Chondrocyte (in vitro differentiated cells): ENCODE data around the gene TOB2. TPM values are rescaled to one million over a fixed set of nuclear protein-coding genes. Genes with fewer than 3 reads are reported as not detected.

Source experiments
- DNase-seq: peaks from one replicate; pipeline ENCODE4 v3.0.0; 2021; ENCODE audit warnings: mixed read lengths, low spot score
- H3K27ac Mint-ChIP-seq: one replicate; pipeline ENCODE4 v1.8.0; 2021; ENCODE audit warnings: mild to moderate bottlenecking, moderate library complexity, mixed read lengths; ENCODE audit not compliant: unreplicated experiment
- H3K27me3 Mint-ChIP-seq: 2 replicates; pipeline ENCODE4 v1.8.0; 2021; ENCODE audit warnings: low read depth, mixed read lengths
- H3K36me3 Mint-ChIP-seq: 2 replicates; pipeline ENCODE4 v1.8.0; 2021; ENCODE audit warnings: low read depth, mixed read lengths
- H3K4me1 Mint-ChIP-seq: 2 replicates; pipeline ENCODE4 v1.8.0; 2021; ENCODE audit warnings: low read depth, mild to moderate bottlenecking, mixed read lengths
- H3K4me3 Mint-ChIP-seq: one replicate; pipeline ENCODE4 v1.8.0; 2021; ENCODE audit warnings: mild to moderate bottlenecking, moderate library complexity, mixed read lengths; ENCODE audit not compliant: unreplicated experiment
- H3K9me3 Mint-ChIP-seq: 2 replicates; pipeline ENCODE4 v1.8.0; 2021; ENCODE audit warnings: low read depth, mixed read lengths
- total RNA-seq: library from RNA; stranded (reverse); gene quantifications from 3 replicates; pipeline ENCODE4 v1.2.1, GENCODE V29; 2021
- TF ChIP-seq, protein P1 (sequence below): fragments of 200-600 bp; sonication (generic); IDR thresholded peaks from 2 replicates; pipeline ENCODE4 v1.5.0; 2021; ENCODE audit warnings: antibody characterized with exemption, mild to moderate bottlenecking, moderate library complexity

TOB2 gene
- total RNA-seq, 1 donor from 2014 or later: 37.7 TPM

DNA sequence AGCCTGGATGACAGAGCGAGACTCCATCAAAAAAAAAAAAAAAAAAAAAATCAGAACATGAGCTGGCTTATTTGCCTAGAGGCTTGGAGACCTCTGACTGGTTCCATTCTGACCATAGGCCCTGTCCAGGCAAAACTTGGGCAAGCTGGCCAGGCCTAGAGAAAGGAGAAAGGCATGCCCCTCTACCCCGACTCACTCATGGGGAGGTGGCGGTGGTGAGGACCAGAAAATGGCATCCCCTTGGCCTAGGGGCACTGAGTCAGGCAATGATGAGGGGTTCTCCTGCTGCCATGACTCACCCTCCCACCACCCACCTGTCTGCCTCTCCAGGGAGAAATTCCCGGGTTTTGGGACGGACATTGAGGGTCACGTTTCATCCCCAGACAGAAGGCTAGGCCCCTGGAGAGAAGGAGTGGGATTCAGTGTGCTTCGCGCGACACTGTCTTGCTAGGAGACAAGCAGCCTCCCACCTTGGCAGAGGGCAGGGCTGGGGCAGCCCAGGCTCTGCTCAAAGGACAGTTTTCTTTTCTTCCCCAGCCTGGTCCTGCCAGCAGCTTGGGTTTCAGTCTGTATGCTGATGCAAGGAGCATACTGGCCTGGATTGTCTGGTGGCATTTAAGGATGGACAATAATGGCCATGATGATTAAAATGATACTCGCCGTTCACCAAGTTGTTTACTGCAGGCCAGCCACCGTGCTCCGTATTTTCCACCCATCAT is 17.2 kb downstream of the TOB2 start:
- H3K36me3 Mint-ChIP-seq: peaks cover 11% of the 10 kb centered on the region
- no peaks in the 10 kb centered on the region for H3K9me3 Mint-ChIP-seq
- H3K27me3 Mint-ChIP-seq: no peaks in the 10 kb centered on the region
- H3K4me1 Mint-ChIP-seq: peaks cover 6% of the 10 kb centered on the region
- DNase-seq: no peak
- TF ChIP-seq, protein P1, sequence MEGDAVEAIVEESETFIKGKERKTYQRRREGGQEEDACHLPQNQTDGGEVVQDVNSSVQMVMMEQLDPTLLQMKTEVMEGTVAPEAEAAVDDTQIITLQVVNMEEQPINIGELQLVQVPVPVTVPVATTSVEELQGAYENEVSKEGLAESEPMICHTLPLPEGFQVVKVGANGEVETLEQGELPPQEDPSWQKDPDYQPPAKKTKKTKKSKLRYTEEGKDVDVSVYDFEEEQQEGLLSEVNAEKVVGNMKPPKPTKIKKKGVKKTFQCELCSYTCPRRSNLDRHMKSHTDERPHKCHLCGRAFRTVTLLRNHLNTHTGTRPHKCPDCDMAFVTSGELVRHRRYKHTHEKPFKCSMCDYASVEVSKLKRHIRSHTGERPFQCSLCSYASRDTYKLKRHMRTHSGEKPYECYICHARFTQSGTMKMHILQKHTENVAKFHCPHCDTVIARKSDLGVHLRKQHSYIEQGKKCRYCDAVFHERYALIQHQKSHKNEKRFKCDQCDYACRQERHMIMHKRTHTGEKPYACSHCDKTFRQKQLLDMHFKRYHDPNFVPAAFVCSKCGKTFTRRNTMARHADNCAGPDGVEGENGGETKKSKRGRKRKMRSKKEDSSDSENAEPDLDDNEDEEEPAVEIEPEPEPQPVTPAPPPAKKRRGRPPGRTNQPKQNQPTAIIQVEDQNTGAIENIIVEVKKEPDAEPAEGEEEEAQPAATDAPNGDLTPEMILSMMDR: no peak
- H3K27ac Mint-ChIP-seq: peak overlapping the region; percentile 45
- H3K4me3 Mint-ChIP-seq: no peak overlapping the region

DNA sequence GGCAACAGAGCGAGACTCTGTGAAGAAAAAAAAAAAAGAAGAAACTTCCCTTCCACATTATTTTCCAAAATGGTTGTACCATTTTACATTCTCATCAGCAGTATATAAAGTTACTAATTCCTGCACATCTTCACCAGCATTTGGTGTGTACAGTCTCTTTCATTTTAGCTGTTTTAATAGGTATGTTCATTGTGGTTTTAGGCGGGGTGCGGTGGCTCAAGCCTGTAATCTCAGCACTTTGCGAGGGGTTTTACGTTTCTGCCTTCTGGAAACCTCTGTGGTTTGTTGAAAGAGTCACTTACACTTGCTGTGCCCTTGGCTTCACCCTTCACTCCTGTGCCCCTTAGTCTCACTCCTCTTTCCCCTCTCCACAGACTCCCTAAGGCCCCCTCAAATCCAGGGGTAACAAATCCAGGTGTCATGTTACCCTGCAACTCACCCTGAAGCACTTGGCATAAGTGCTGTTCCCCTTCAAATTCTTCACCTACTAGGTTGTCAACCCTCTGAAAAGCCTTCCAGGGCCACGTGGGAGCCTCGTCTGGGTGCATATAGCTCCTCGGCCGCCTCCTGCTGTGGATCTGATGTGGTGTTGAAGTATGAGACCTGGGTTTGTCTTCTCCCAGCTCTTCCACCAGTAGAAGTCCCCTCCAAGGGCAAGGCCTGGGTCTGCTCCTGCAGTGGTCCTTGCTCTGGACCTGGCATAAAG is 20.8 kb downstream of the TOB2 start:
- H3K36me3 Mint-ChIP-seq: peaks cover 4% of the 10 kb centered on the region
- DNase-seq: no peak
- H3K4me1 Mint-ChIP-seq: peaks cover 6% of the 10 kb centered on the region
- no peaks in the 10 kb centered on the region for H3K27me3 Mint-ChIP-seq
- H3K27ac Mint-ChIP-seq: peak overlapping the region; percentile 23
- no peaks in the 10 kb centered on the region for H3K9me3 Mint-ChIP-seq
- no peak overlapping the region for H3K4me3 Mint-ChIP-seq
- TF ChIP-seq, protein P1: no peak

DNA sequence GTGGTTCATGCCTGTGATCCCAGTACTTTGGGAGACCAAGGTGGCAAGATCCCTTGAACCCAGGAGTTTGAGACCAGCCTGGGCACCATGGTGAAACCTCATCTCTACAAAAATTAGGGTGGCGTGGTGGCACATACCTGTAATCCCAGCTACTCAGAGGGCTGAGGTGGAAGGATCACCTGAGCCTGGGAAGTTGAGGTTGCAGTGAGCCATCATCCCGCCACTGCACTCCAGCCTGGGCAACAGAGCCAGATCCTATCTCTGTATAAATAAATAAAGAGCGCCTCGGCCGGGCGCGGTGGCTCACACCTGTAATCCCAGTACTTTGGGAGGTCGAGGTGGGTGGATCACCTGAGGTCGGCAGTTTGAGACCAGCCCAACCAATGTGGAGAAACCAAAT is 27.9 kb downstream of the TOB2 start:
- Mint-ChIP-seq H3K27me3 (no peaks in the 10 kb centered on the region), H3K36me3 (peaks cover 1% of the 10 kb centered on the region), H3K4me3 (no peak overlapping the region), H3K4me1 (peaks cover 30% of the 10 kb centered on the region), H3K27ac (no peak overlapping the region), H3K9me3 (no peaks in the 10 kb centered on the region)
- TF ChIP-seq, protein P1: no peak
- no peak for DNase-seq

DNA sequence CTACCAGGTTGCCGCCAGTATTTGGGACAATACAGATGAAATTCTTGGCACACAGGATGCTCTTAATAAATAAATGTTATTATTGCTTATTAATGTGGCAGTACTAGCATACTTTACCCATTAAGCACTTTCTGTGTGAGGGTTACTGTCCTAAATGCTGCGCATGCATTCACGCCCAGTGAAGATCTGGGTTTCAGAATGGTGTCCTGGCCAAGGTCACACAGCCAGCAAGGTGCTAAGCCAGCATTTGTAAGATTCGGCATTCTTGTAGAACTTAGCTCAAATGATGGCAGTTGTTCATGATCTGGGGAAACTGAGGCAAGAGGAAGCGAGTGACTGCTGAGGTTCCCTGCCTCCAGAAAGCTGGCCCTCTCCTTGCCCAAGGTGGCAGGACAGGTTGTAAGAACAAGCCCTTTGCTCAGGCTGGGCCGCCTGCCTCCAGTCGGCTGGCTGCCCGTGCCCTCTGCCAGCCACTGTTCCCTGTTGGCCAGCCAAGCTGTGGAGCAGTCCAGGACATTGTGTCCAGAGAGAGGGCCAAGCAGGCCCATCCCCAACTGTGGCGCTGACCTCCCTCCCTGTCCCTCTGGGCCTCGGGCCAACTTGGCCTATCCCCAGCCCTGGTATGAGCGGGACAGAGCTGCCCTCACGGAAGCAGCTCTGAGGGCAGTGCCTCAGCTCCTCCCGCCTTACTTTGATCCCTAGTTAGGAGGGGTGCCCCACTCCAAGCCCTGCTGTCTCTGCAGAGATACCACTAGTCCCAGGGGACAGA is 28.8 kb downstream of the TOB2 start:
- no peak overlapping the region for H3K4me3 Mint-ChIP-seq
- no peaks in the 10 kb centered on the region for H3K27me3 Mint-ChIP-seq
- peak overlapping the region; percentile 17 for H3K27ac Mint-ChIP-seq
- no peak for DNase-seq
- peaks cover 34% of the 10 kb centered on the region for H3K4me1 Mint-ChIP-seq
- H3K9me3 Mint-ChIP-seq: no peaks in the 10 kb centered on the region
- TF ChIP-seq, protein P1: no peak
- H3K36me3 Mint-ChIP-seq: no peaks in the 10 kb centered on the region

DNA sequence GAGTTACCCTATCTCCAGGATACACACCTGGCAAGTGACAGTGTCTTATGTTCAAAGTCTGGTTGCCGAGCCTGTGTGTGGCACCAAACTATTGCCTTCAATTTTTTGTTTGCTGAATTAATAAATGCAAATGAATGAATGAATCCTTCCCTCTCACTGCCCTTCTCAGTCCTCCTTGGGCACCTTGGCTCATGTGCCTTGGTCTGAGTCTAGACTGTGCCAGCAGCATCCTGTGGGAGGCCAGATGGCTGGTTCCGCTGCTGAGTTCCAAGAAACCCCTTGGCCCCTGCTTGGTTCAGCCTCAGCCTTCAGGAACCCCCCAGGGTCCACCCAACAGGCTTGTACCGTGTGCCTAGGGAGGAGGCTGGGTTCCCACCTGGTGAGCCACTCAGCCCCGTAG is 31.0 kb downstream of the TOB2 start:
- no peak overlapping the region for H3K27ac Mint-ChIP-seq
- H3K4me3 Mint-ChIP-seq: no peak overlapping the region
- TF ChIP-seq, protein P1: no peak
- H3K4me1 Mint-ChIP-seq: peaks cover 39% of the 10 kb centered on the region
- H3K27me3 Mint-ChIP-seq: no peaks in the 10 kb centered on the region
- H3K9me3 Mint-ChIP-seq: no peaks in the 10 kb centered on the region
- DNase-seq: no peak
- H3K36me3 Mint-ChIP-seq: no peaks in the 10 kb centered on the region
